ENCODE measurements around the gene NRROS. TPM values are rescaled to one million over a fixed set of nuclear protein-coding genes. Genes with fewer than 3 reads are reported as not detected.

NRROS gene
- total and polyA plus RNA-seq, 10 of the 15 experiments (the other 5 are each of a cell fraction or from before 2014, with no cell fraction given): 0.35 to 42.2 (median 12.6) TPM

GRCh38 chr3:196654006-196654734 is 14.7 kb downstream of the NRROS start:
- BruUV-seq (replicated peaks): no TSS peak
- Histone ChIP-seq H3K4me3 (no peak overlapping the region), H3K9me3 (replicated peaks; ENCODE audit: control insufficient read depth, insufficient read depth, low read length) (no peaks in the 10 kb centered on the region), H3K4me2 (ENCODE audit: control insufficient read depth, insufficient read depth) (no peak overlapping the region), H3K36me3 (ENCODE audit: control insufficient read depth in 2 of 2, insufficient read depth in 2 of 2, low read length in 1 of 2) (peaks cover 31 to 34% of the 10 kb centered on the region in 2 experiments), H3K79me2 (ENCODE audit: control insufficient read depth, insufficient read depth, low read length) (peaks cover 35% of the 10 kb centered on the region), H3K4me1 (ENCODE audit: control insufficient read depth, insufficient read depth, low read length) (no peaks in the 10 kb centered on the region; the same call in 1 of the 2 replicates), H3K9ac (ENCODE audit: control insufficient read depth, insufficient read depth, low read length) (no peak overlapping the region), H2AFZ (ENCODE audit: control insufficient read depth, low read depth, low read length) (no peak overlapping the region), H3K27me3 (replicated peaks in 1 of 2; ENCODE audit: control insufficient read depth in 2 of 2, insufficient read depth in 2 of 2, low read length in 1 of 2) (no peaks in the 10 kb centered on the region), H3K27ac (ENCODE audit: control insufficient read depth, insufficient read depth) (no peak overlapping the region), H4K20me1 (ENCODE audit: control insufficient read depth, insufficient read depth) (no peaks in the 10 kb centered on the region; the same call in 1 of the 2 replicates)
- no peak for FAIRE-seq
- ChIA-PET POLR2A (interaction anchor here (0.6 to 0.9 kb wide), 2 partner anchors 17 to 280 kb away, joined by 3 read pairs; no protein-coding TSS in a partner anchor), RAD21 (ENCODE audit: unreplicated experiment) (interaction anchor here (1.4 kb wide), 1 partner anchor 44 kb away, joined by 5 read pairs; no protein-coding TSS in a partner anchor), SMC1A (ENCODE audit: uncharacterized antibody, unreplicated experiment) (interaction anchor here (1.4 kb wide), 1 partner anchor 10 kb away, joined by 3 read pairs; no protein-coding TSS in a partner anchor), CTCF (no interaction called here)
- DNase-seq (ENCODE audit: low read depth, low spot score): no peak
- 82% methylated on average over 12 of the region's 12 CpGs for WGBS (ENCODE audit: insufficient coverage, insufficient replicate concordance, low lambda C conversion rate, missing lambda C conversion rate)
- no peak for ATAC-seq
- intact Hi-C loops (cut with micrococcal nuclease; ENCODE audit: unreplicated experiment): no loop called here
- in situ Hi-C loops (cut with MboI): no loop called here
- TF ChIP-seq ZBTB40 (IDR thresholded peaks at IDR 0.05; ENCODE audit: borderline replicate concordance) (no peak), LARP7 (IDR thresholded peaks at IDR 0.05) (no peak), STAT1 (conservative IDR thresholded peaks at IDR 0.05) (no peak), EP300 (IDR thresholded peaks at IDR 0.05; ENCODE audit: borderline replicate concordance in 1 of 2, control insufficient read depth in 1 of 2, low read depth in 2 of 2, low read length in 2 of 2) (no peak), NR2C1 (IDR thresholded peaks at IDR 0.05) (no peak), POLR2AphosphoS5 (IDR thresholded peaks at IDR 0.05; ENCODE audit: low read length) (no peak), SKIL (IDR thresholded peaks at IDR 0.05; ENCODE audit: low read depth, poor library complexity, severe bottlenecking) (no peak), E4F1 (IDR thresholded peaks at IDR 0.05; ENCODE audit: borderline replicate concordance, partially characterized antibody) (no peak), ZSCAN29 (IDR thresholded peaks at IDR 0.05) (no peak), SIN3A (IDR thresholded peaks at IDR 0.05; ENCODE audit: low read depth, low read length) (no peak), MEF2B (IDR thresholded peaks at IDR 0.05; ENCODE audit: partially characterized antibody, poor library complexity, severe bottlenecking) (no peak), MYC (IDR thresholded peaks at IDR 0.05; ENCODE audit: insufficient read depth, insufficient read length, insufficient replicate concordance, low read length, severe bottlenecking) (no peak), NFIC (IDR thresholded peaks at IDR 0.05; ENCODE audit: low read depth, low read length) (no peak)

All from GM12878 (cell line).